Measurements from ENCODE around the gene INAFM1. TPM values are rescaled to one million over a fixed set of nuclear protein-coding genes. Genes with fewer than 3 reads are reported as not detected.

INAFM1 gene
- total RNA-seq, 2 experiments from 2014 or later, result 5.0 to 7.6 TPM

DNA sequence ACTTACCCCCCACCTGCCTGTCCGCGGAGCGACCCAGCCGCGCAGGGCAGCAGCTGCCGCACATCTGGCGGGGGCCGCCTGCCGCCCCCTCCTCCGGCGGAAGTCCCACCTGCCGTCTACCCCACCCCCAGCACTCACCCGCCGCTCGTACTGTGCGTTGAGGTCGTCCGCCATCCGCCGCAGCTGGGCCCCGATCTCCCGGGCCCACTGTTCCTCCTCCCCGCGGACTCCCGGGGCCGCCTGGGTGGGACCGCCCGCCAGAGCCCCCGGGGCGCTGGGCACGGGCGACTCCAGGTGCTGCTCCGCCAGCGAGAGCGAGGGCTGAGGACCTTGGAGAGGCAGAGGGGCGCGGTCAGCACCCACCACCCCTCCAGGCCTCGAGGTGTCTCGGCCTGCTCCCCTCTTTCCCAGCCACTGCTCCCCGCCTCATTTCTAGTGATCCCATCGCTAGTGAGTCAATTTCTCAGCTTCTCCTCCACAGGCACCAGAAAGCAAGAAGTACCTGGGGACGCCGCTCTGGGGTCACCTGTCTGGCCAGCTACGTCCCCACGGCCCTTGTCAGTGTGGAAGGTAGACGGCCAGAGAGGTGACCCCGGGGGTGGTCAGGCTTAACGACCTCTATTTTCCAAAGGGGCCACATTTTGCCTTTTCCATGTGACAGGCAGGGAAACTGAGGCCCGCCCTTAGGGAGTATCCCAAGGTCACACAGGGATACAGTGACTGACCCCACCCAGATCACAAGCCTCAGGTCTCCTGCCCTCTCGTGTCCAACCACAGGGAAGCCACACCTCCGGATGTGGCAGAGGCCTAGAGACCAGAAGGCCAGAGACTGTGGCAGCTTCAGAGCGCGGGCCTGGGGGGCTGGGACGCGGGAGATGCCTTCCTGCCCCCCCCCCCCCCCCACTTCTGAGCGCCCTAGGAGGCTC is 48.0 kb upstream of the INAFM1 start:
- TF ChIP-seq, protein P1, sequence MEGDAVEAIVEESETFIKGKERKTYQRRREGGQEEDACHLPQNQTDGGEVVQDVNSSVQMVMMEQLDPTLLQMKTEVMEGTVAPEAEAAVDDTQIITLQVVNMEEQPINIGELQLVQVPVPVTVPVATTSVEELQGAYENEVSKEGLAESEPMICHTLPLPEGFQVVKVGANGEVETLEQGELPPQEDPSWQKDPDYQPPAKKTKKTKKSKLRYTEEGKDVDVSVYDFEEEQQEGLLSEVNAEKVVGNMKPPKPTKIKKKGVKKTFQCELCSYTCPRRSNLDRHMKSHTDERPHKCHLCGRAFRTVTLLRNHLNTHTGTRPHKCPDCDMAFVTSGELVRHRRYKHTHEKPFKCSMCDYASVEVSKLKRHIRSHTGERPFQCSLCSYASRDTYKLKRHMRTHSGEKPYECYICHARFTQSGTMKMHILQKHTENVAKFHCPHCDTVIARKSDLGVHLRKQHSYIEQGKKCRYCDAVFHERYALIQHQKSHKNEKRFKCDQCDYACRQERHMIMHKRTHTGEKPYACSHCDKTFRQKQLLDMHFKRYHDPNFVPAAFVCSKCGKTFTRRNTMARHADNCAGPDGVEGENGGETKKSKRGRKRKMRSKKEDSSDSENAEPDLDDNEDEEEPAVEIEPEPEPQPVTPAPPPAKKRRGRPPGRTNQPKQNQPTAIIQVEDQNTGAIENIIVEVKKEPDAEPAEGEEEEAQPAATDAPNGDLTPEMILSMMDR (conservative IDR thresholded peaks at IDR 0.05; ENCODE audit: low read length), result no peak
- TF ChIP-seq EZH2phosphoT487 (IDR thresholded peaks at IDR 0.05; ENCODE audit: borderline replicate concordance, low read depth, low read length), result no peak
- H3K4me3 ChIP-seq (ENCODE audit: low read depth, low read length, poor library complexity, severe bottlenecking), result peak overlapping the region; percentile 90
- no peaks in the 10 kb centered on the region for H4K20me1 ChIP-seq (ENCODE audit: insufficient read depth, low read length)
- peaks cover 6% of the 10 kb centered on the region; the same call in 1 of the 2 replicates for H3K36me3 ChIP-seq (ENCODE audit: insufficient read depth, low read length)
- peak overlapping the region; percentile 97 for H3K27ac ChIP-seq (ENCODE audit: low read depth, low read length, poor library complexity, severe bottlenecking)
- TSS peak; percentile 91 for BruUV-seq (replicated peaks)
- POLR2A ChIA-PET, result interaction anchor here (1.8 kb wide), 1 partner anchor 15 kb away, joined by 13 read pairs; no protein-coding TSS in a partner anchor
- peak overlapping the region; percentile 99 for H3K4me2 ChIP-seq (ENCODE audit: low read length)
- H3K9me2 ChIP-seq (ENCODE audit: insufficient read depth, low read length), result no peaks in the 10 kb centered on the region
- H3K4me1 ChIP-seq (ENCODE audit: insufficient read depth, low read length, poor library complexity, severe bottlenecking), result peaks cover 53% of the 10 kb centered on the region
- H2AFZ ChIP-seq (ENCODE audit: low read length), result no peak overlapping the region; the same call in 1 of the 2 replicates
- DNase-seq (ENCODE audit: low spot score), result peak; percentile 93
- H3K9me3 ChIP-seq (ENCODE audit: low read length), result no peaks in the 10 kb centered on the region
- intact Hi-C loops (cut with micrococcal nuclease; ENCODE audit: unreplicated experiment), result loop anchor here (1.0 kb wide), 3 partner anchors 16 to 30 kb away; partner anchors contain the start of gene CCDC9
- H3K79me2 ChIP-seq (ENCODE audit: insufficient read depth, low read depth, low read length), result no peaks in the 10 kb centered on the region
- CTCF ChIA-PET (ENCODE audit: unreplicated experiment), result interaction anchor here (0.6 to 1.6 kb wide), 2 partner anchors 16 to 17 kb away, joined by 3 to 7 read pairs; no protein-coding TSS in a partner anchor

DNA sequence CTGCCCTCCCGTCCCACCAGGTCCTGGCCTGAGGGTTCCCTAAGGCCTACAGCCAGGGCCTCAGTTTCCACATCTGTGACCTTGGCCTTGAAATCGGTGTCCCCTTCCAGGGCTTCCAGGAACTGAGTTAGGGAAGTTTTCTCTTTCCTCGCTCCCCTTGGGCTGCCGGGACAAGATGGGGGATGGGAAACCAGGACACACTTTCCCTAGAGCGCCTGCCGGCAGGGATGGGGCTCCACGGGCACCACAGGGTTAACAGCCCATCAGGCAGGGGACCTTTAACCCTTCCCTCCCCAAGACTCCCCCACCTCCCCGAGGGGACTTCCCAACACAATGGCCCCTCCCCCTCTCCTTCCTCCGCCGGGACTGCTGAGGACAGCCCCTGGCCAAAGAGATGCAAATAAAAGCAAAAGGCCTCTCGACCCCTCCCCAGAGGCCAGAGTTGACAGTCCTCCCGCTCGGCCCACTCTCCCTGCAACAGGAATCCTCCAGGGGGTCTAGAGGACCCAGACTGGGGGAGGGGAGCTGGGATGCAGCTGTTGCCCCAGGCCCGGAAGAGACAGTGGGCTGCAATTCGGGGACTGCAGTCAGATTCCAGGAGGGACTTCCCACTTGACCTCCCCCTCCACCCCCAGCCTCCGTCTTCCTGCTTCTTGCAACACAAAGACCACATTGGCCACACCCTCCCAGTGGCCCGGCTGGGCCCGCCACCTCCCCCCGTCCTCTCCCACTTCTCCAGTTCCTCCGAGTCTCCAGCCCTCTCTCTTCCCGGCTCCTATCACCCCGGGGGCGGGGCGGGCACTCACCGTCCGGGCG is 47.1 kb upstream of the INAFM1 start:
- CTCF ChIA-PET (ENCODE audit: unreplicated experiment), result no interaction called here
- H3K9me3 ChIP-seq (ENCODE audit: low read length), result no peaks in the 10 kb centered on the region
- H3K36me3 ChIP-seq (ENCODE audit: insufficient read depth, low read length), result peaks cover 6% of the 10 kb centered on the region; the same call in 1 of the 2 replicates
- H3K4me2 ChIP-seq (ENCODE audit: low read length), result peak overlapping the region; percentile 99
- intact Hi-C loops (cut with micrococcal nuclease; ENCODE audit: unreplicated experiment), result no loop called here
- H3K4me3 ChIP-seq (ENCODE audit: low read depth, low read length, poor library complexity, severe bottlenecking), result peak overlapping the region; percentile 90
- H3K27ac ChIP-seq (ENCODE audit: low read depth, low read length, poor library complexity, severe bottlenecking), result peak overlapping the region; percentile 97
- H2AFZ ChIP-seq (ENCODE audit: low read length), result peak overlapping the region; percentile 52; the same call in 1 of the 2 replicates
- DNase-seq (ENCODE audit: low spot score), result peak; percentile 87
- H3K79me2 ChIP-seq (ENCODE audit: insufficient read depth, low read depth, low read length), result no peaks in the 10 kb centered on the region
- no peaks in the 10 kb centered on the region for H3K9me2 ChIP-seq (ENCODE audit: insufficient read depth, low read length)
- no TSS peak for BruUV-seq (replicated peaks)
- H4K20me1 ChIP-seq (ENCODE audit: insufficient read depth, low read length), result no peaks in the 10 kb centered on the region
- TF ChIP-seq, protein P1 (conservative IDR thresholded peaks at IDR 0.05; ENCODE audit: low read length), result no peak
- TF ChIP-seq EZH2phosphoT487 (IDR thresholded peaks at IDR 0.05; ENCODE audit: borderline replicate concordance, low read depth, low read length), result no peak
- POLR2A ChIA-PET, result no interaction called here
- peaks cover 62% of the 10 kb centered on the region for H3K4me1 ChIP-seq (ENCODE audit: insufficient read depth, low read length, poor library complexity, severe bottlenecking)

All from OCI-LY7 (cell line).